Measurements from ENCODE around the gene PRPF19.
A peak's percentile ranks its signal among the peaks of the same experiment; 100 is the strongest.

The PRPF19 gene

DNA sequence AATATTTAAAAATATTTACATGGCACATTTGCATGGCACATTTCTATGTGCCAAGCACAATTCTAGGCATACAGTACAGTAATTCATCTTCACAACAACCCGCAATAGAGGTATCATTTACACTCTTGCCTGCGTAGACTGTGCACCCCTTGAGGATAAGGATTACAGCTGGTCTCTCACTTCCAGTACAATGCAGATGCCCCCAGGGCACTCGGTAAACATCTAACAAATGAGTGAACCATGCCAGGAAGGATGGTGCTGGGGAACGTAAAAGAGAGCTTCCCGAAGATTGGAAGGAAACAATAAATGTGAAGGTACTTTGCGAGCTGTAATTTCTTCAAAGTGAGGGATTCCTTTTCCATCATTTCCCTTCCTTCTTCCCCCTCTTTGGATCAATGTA, 1.3 kb downstream of the PRPF19 start:
- DNase-seq (ENCODE audit: low spot score) = no peak

DNA sequence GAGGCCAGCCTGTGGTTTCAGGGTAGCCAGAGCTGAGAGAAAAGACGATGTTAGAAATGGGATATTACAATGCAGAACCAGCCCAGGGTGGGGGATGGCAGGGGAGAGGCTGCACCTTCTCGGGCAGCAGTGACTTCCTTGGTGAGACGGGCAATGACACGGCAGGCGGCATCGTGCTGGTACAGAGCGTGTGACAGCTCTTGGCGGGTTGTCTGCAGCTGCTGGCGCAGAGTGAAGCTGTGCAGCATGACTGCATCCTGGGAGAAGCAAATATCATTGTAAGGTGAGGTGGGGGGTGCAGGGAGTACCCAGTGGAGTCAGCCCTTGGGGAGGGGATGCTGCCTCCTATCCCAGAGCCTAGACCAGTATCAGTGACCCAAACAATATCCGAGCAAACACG, 3.8 kb downstream of the PRPF19 start:
- DNase-seq (ENCODE audit: low spot score) = no peak

DNA sequence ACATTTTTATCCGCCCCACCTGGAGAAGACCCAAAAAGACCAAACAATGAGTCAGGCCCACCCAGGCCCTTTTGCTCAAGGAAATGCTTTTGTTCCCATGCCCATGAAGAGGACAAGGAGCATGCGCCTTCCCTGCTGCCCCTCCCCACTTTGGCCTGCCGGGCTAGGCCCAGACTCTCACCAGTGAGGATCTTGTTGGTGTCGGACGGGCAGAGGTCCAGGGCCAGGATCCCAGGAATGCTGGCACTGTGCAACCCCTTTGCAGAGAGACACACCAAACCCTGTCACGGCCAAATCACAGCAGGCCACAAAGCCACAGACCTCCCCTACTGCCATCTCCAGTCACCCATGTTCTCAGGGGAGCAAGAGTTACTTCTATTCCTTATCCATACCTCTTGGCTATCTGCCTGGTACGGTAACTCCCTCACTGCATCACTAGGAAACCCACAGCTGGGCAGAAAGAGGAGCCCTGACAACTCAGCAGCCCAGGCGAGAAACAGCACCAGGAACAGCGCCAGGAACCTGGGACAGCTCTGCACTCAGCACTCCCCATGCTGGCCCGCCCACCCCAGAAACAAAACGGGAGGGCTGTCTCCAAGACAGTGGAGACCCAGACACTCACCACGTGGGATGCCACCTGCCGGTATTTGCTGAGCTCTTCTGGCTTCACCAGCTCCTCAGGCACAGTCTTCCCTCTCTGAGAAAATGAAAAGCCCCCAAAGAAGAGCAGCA, 5.5 kb downstream of the PRPF19 start:
- DNase-seq (ENCODE audit: low spot score) = no peak

DNA sequence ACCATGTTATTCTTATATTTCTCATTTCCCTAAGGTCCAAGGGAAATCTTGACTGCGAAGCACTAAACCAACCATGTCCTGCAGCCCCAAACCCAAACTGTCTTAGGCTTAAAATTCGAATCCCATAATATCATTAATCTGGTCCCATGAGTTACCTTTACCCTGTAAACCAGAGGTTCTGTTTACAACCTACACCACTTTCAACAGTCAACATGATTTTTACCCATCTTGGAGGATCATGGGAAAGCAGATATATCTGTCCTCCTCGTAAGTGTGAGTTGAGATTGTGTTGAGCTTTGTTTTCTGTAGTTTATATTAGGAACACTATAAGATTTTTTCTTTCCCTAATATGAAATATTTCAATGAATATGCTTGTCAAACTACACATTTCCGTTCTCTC, 6.4 kb downstream of the PRPF19 start:
- DNase-seq (ENCODE audit: low spot score) = no peak

DNA sequence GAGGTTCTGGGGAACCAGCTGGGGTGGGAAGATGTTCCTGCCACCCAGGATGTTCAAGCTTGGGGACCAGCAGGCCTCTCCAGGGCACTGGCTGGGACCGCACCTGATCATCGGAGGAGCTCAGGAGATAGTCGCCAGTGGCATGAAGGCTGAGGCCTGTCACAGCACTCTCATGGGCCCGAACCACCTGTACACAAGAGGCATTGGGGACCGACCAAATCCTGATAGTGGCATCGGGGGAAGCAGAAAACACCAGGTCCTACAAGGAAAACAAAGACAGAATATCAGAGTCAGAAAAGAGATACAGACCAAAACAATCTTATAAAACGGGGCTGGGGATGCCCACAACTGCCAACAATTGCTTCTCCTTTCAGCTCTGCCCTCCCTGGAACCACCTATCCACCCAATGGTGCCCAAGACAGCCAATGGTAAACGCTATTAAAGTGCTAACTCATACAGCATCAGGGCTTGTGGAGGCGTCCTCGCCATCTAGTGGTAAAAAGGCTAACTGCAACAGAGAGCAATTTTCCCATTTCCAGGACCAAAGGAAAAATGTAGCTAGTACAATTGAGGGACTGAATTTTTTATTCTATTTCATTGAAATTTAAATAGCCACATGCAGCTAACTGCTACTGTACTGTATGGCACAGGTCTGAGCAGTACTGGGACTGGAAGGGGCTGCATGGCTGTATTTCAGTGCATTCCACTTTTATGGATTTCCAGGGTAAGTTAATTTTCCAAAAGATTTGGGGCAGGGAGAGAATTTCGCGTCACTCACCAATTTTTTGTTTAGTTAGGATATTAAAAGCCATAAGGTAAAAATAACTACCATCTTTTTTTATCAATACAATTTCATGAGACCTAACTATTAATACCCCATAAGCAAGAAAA, 7.1 kb downstream of the PRPF19 start:
- peak; percentile 73 for DNase-seq (ENCODE audit: low spot score)

DNA sequence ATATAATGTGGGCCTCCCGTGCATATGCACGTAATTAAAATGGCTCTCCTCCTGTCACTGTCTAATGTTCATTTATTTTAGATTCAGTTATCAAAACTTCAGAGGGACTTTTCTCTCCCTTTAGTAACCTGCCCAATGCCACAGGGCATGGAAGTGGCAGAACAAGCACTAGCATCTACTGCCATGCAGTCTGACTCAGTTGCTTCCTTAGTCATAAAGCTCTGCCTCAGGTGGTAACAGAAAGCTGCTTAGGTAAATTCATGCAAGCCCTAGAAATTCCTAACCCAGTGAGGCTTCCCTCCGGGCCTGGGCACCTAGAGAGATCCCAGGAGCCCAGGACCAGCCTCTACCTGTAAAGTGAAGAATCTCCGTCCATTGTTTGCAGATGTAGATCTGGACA, 8.9 kb downstream of the PRPF19 start:
- no peak for DNase-seq (ENCODE audit: low spot score)

DNA sequence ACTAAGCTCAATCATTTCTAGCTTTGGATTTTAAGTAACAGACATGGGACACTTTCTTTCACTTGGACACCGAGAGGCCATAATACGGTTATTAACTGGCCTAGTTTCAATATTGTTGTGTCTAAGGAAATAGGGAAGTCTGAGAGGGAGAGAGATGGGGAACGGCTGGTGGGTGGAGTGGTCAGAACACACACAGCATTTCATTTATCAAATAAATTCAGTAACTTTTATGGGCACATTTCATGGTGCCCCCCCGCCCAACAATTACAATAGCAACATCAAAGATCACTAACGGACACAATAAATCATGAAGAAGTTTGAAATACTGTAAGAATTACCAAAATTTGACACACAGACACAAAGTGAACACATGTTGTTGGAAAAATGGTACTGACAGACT, 10.7 kb downstream of the PRPF19 start:
- no peak for DNase-seq (ENCODE audit: low spot score)

DNA sequence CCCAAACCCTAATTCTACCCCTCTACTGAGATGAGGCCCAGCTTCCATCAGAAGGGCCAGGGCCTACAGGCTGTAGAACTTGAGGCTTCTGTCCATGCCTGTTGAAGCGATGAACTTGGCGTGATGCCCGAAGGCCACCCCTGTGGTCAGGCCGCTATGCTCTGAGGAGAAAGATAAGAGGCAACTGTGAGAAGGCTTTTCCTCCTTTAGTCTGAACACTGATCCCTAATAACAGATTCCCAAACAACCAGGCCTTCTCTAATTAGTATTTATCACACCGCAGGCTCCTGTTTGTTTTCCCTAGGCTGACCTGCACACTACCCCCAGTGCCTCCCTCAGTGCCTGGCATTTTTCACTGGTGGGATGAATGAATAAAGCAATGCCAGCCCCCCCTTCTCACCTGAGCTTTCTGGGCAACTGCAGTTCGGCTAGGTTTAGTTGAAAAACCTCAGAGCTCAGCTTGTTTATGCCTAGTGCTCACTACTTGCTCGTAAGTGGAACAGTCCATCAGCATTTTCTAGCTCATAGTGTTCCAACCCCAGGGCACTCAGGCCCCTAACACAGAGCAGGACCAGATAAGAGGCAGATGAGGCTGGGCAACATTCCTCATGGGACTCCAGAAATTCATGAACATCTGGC, 15.2 kb downstream of the PRPF19 start:
- DNase-seq (ENCODE audit: low spot score) = no peak

DNA sequence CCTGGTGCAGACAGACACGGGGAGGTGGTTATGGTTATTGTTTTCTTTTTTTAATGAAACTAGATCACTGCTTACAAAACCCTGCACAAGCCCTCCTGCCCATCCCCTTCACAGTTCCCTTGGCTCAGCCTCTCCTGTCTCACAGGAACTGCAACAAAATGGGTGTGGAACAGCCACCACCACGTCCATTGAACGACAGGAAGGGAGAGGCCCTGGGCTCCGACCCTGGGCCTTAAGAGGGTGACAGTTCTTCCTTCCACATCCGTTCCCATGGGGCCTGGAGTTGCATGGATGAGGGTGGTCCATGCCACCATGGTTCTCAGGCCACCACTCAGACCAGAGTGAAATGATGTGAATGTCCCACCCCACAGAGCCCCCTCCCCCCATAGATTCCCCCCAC, 15.7 kb downstream of the PRPF19 start:
- no peak for DNase-seq (ENCODE audit: low spot score)

DNA sequence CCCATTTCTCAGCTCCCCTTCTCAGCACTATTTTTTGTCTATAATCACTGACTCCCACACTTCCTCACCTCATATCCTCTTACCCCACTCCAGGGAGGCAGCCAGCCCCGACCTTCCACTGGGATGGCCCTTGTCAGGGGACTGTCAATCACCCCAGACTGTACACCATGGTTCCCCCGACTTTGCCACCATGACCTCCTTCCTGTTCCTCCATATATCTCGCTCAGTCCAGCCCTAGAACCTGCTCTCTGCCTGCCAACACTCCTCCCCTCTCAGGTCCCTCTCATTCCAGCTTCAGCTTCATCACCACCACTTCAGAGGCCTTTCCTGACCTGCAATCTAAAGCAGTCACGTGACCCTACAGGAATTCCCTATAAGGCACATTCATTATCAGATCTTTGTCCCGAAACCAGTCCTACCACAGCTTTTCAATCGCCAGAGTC, 16.5 kb downstream of the PRPF19 start:
- DNase-seq (ENCODE audit: low spot score) = no peak

DNA sequence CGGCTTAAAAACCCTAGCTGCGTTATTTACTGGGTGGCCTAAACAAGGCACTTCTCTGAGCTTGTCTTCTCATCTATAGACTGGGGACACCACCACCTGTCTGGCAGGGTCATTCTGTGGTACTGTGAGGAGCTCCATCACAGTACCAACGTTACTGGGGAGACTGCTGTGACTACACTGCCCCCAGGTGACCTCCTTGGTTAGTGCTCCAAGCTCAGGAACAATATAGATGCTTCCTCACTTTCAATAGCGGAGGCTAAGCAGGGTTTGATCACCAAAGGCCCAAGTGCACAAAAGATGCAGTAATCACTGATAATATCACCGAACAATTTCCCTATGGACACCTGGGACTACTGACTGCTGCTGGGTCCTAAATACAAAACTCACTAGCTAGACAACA, 18.8 kb downstream of the PRPF19 start:
- DNase-seq (ENCODE audit: low spot score) = peak; percentile 57

DNA sequence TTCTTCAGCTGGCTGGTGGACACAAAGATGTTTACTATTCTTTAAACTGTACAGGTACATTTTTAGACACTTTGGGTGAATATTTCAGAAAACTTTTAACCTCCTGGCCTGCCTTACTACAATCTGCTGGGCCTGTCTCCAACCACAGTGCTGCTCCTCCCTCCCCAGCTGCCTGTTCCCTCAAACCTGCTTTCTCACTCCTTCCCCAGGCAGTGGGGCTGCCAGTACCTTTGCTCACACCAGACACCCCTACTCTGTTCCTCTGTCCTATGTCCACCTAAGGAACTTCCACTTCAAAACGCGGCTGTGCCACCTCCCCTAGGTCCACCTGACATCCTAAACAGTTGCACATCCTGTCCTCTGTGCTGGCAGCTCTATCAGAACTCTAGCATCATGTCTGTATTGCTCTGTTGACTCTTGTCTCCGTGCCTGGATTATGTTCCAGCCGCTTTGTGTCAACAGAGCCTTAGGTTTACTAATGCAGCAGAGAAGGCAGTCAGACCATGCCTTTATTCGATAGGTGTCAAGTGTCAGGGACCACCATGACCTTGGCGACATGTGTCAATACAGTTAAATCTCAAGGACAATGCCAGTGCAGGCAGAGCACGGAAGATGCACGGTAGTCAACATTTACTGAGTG, 25.6 kb downstream of the PRPF19 start:
- DNase-seq (ENCODE audit: low spot score) = no peak

DNA sequence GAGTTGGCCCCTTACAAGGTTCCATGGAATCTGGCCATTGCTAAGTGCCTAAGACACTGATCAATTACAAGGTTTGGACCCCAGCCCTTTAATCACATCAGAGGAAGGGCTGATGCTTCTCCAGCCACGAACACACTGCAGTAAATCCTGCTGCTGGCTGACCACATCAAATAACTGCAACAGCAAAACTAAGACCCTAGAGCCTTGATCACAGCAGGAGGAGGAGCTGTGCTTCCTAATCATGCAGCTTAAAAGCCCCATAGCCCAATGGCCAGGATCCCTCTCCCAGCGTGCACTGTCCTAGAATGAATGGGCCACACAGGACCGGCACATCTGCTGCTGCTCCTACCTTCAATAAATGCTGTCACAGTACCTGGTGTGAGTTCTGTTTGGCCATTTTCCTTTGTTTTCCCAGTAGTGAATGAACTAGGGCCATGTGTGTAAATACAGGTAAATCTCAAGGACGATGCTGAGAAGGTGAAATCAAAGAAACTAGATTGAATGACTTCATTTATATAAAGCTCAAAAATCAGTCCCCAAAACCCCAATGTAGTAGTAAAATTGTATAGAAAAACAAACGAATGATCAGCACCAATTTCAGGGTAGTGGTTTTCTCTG, 26.3 kb downstream of the PRPF19 start:
- DNase-seq (ENCODE audit: low spot score) = no peak

DNA sequence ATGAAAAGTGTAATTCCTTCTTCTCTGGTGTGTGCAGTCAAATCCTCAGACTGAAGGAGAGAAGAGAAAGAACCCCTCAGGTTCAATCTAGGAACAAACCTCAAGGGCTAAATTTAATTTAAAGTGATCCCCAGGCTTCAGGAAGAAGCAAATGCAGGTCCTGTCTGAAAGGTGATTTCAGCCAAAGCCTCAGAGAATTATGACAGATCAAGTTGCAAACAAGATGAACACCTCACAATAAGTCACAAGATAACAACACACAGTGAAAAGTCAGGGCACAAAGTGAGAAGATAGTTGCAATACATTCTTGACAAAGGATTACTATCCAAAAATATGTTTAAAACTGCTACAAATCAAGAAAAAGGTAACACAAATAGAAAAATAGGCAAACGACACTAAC, 27.3 kb downstream of the PRPF19 start:
- DNase-seq (ENCODE audit: low spot score) = no peak

DNA sequence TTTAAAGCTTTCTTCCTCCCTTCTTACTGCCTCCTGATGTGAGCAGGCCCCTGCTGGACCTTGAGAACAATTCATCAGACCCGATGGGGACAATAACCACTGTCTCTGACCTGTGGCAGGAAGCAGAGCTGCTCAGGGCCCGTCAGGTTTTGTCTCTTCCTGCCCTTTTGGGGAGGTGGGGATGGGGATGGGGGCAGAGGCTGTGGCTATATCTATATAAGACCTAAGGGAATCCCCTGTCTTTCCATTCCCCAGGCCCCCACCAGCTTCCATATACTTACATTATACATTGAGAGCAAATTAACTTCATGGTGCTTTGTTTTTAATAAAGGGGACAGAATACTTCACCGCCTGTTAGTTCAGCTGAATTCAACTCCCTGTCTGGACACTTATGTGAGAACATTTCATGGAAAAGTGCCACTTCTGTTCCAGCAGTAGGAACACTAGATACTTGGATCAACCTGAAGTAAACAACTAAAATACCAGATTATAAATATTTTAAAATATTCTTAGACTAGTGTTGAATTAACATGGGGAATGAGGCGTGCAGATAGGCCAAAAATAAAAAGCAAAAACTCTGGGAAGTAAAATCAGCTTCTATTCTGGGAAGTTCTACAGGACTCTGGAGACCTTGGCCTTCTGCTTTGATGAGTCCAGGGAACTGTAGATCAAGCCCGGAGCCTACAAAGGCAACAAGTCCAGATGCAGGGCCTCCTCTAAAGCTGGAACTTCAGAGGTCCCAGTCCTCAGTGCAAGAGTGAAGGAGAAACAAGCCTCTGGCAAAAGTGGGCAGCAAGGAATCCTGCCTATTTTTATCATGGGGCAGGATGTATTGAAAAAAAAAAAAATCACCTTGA, 27.9 kb downstream of the PRPF19 start:
- no peak for DNase-seq (ENCODE audit: low spot score)

DNA sequence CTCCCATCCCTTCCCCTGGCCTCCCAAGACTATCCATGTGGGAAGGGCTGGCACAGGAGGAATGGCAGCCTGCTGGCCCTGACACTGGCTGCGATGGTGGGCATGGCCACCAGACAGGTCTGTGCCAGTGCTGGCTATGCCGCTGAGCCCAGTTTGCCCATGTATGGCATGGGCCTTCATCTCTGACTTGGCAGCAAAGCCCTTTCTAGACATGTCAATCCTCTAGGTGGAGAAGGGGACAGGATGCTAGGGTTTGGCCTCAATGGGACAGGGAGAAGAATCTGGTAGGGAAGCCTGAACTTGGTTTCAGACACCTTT, 30.3 kb downstream of the PRPF19 start:
- no peak for DNase-seq (ENCODE audit: low spot score)

DNA sequence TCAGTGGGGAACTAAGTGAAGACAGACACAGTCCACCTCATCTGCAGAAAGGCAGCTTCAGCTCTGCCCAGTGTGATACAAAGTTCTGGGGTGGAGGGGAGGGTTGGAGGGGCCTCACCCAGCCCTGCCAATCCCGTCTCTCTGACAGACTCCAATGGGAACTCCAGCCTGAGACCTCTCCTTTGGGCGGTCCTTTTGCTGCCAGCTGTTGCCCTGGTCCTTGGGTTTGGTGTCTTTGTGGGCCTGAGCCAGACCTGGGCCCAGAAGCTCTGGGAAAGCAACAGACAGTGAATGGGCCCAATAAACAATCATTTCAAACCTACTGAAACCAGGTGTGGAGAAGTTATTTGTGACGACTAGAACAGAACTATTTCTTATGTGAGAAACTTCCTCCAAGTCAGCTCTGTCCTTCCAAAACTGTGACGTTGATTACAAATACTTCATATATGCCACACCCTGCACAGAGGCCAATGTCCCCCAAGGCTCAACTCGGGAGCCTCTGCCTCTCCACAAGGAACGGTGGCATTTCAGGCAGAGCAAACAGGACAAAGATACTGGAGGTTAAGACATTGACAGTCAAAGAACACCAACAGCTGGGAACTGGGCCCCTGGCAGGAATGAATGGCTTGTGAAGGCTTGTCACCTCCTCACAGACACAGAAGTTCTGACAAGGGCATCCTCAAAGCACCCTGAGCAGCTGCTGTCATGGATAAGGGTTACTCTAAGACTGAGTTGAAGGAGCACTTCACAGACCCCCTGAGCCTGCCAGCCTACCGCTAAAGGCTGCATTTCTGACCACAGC, 30.8 kb downstream of the PRPF19 start:
- no peak for DNase-seq (ENCODE audit: low spot score)

DNA sequence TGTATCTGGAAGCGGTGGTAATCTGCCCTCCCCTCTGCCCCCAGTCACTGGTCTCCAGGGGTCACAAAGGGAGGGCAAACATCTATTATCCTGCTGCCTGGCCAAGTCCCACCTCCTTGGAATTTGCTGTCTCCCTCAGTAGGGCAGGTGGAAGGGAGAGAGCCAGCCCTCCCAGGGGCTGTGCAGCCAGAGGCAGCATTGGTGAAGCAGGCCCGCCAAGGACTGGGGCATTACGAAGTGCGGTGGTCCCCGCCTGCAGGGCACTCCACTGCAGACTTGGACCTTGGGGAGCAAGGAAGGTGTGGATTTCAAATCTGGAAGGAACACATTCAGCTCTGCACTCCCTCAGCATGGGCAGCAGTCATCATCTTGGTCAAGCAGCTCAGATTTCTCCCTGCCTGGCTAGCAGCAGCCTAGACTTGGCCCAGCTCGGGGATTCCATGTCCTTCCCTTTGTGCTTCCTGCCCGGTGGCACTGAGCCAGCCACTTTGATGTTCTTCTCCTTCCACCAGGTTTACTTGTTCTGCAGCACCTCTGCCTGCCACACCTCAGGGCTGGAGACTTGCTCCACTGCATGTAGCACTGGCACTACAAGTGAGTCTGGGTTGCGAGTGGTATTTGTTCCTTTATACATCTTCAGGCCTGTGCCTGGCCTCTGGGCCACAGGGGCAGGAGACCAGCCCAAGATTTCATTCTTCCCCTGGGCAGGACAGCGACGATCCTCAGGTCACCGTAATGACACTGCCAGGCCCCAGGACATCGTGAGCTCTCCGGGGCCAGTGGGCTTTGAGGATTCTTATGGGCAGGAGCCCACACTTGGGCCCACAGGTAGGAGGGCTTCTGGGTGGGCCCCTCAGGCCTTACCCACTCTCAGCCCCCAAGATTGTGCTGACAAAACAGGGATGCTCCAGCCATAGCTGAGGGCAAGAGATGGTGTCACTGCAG, 31.7 kb downstream of the PRPF19 start:
- no peak for DNase-seq (ENCODE audit: low spot score)

DNA sequence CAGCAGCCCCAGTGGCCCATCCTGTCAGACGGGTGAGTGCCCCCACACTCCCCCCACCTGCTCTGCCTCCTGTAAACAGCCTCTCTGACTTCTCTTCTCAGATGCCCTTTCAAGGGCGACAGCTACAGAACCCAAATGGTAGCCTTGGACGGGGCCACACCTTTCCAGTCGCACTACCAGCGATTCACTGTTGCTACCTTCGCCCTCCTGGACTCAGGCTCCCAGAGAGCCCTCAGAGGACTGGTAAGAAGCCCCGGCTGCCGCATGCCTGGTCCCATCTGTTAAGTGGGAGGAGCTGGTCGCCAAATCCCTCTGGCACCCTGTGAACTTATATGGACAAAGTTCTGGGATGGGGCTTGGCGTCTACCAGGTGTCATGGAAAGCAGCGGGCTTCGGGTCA, 32.9 kb downstream of the PRPF19 start:
- no peak for DNase-seq (ENCODE audit: low spot score)

Data from iPS-NIHi11 (cell line).